NB4 (cell line): ENCODE results near the gene CYP26A1.

Experiments
- DNase-seq: peaks from one replicate; pipeline ENCODE4 v3.0.0; 2010; ENCODE audit warnings: low read depth
- H3K4me3 ChIP-seq: one replicate; pipeline ENCODE4 v1.5.1; 2011; ENCODE audit warnings: mild to moderate bottlenecking, low read depth, low read length, moderate library complexity
- MAX ChIP-seq: IDR thresholded peaks from 2 replicates; pipeline ENCODE4 v1.6.1; 2011; ENCODE audit warnings: low read depth, low read length
- MYC ChIP-seq: IDR thresholded peaks from 2 replicates; pipeline ENCODE4 v1.6.1; 2011; ENCODE audit warnings: low read depth, low read length
- POLR2A ChIP-seq: IDR thresholded peaks from 2 replicates; pipeline ENCODE4 v1.6.1; 2011; ENCODE audit warnings: mild to moderate bottlenecking; ENCODE audit not compliant: insufficient read length; ENCODE audit errors: extremely low read depth
- TF ChIP-seq, protein P1 (sequence below): IDR thresholded peaks from one replicate; pipeline ENCODE4 v1.5.1; 2012; ENCODE audit warnings: low read depth, low read length

The CYP26A1 gene

GRCh38 chr10:93083743-93084539 lies 10.2 kb downstream of the CYP26A1 start:
- no peak for TF ChIP-seq POLR2A
- TF ChIP-seq MYC = no peak
- no peak for DNase-seq
- H3K4me3 ChIP-seq = no peak overlapping the region

- TF ChIP-seq MAX = no peak
- no peak for TF ChIP-seq POLR2A
- no peak for TF ChIP-seq MYC
- TF ChIP-seq, protein P1, sequence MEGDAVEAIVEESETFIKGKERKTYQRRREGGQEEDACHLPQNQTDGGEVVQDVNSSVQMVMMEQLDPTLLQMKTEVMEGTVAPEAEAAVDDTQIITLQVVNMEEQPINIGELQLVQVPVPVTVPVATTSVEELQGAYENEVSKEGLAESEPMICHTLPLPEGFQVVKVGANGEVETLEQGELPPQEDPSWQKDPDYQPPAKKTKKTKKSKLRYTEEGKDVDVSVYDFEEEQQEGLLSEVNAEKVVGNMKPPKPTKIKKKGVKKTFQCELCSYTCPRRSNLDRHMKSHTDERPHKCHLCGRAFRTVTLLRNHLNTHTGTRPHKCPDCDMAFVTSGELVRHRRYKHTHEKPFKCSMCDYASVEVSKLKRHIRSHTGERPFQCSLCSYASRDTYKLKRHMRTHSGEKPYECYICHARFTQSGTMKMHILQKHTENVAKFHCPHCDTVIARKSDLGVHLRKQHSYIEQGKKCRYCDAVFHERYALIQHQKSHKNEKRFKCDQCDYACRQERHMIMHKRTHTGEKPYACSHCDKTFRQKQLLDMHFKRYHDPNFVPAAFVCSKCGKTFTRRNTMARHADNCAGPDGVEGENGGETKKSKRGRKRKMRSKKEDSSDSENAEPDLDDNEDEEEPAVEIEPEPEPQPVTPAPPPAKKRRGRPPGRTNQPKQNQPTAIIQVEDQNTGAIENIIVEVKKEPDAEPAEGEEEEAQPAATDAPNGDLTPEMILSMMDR = no peak
- no peak for DNase-seq
- no peak overlapping the region for H3K4me3 ChIP-seq
Observed at GRCh38 chr10:93085272-93085859, 11.7 kb downstream of the CYP26A1 start.

DNA sequence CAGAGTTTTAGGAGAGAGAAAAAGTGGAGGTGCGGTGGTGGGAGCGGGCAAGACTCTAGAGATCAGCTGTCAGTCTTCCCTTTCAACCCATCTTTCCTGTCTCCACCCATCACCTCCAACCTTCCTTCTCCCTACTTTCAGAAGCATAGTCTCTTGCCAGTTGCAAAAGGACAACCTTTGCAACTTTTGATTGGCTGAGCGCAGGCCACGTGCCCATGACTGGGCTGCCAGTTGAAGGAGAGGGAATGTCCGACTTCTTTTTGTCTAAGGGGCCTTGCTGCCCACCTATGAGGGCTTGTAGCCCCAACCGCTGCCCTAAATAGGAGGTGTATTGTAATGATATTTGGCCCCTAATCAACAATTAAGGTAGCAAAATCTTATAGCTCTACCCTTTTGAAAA lies 12.6 kb downstream of the CYP26A1 start:
- DNase-seq = no peak
- TF ChIP-seq, protein P1 = no peak
- TF ChIP-seq POLR2A = no peak
- no peak for TF ChIP-seq MYC
- no peak for TF ChIP-seq MAX
- H3K4me3 ChIP-seq = no peak overlapping the region

GRCh38 chr10:93087846-93088245 lies 14.2 kb downstream of the CYP26A1 start:
- no peak overlapping the region for H3K4me3 ChIP-seq
- DNase-seq = no peak
- TF ChIP-seq MYC = no peak

GRCh38 chr10:93088466-93088865 lies 14.8 kb downstream of the CYP26A1 start:
- TF ChIP-seq POLR2A (no peak), MAX (no peak), MYC (no peak)
- TF ChIP-seq, protein P1 = no peak
- H3K4me3 ChIP-seq = no peak overlapping the region
- no peak for DNase-seq

GRCh38 chr10:93090619-93091018 lies 16.9 kb downstream of the CYP26A1 start:
- no peak for TF ChIP-seq MYC
- TF ChIP-seq MAX = no peak
- TF ChIP-seq POLR2A = no peak
- TF ChIP-seq, protein P1 = no peak
- DNase-seq = no peak
- no peak overlapping the region for H3K4me3 ChIP-seq

DNA sequence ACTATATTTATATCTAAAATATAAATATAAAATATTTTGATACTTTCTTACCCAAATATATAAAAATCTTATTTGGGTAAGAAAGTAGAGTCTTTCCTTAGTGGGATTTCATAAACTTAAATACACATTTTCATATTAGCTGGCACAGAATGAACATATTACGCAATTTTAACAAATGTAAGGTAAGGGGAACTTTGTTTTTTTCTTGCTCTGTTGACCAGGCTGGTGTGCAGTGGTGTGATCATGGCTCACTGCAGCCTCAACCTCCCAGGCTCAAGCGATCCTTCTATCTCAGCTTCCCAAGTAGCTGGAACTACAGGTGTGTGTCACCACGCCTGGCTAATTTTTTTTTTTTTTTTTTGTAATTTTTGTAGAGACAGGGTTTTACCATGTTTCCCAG lies 18.3 kb downstream of the CYP26A1 start:
- TF ChIP-seq, protein P1 = no peak
- TF ChIP-seq POLR2A (no peak), MYC (no peak), MAX (no peak)
- DNase-seq = no peak
- H3K4me3 ChIP-seq = no peak overlapping the region
